GM12865 (cell line): ENCODE measurements around the gene UGT2B10.
"Not testable (repeated sequence)": the region's sequence is repeated elsewhere in the genome, so short reads cannot be mapped to it uniquely, and the experiment has no call there.

Experiments used
- DNase-seq: peaks from one replicate; pipeline ENCODE4 v3.0.0; 2010; ENCODE audit warnings: low read depth
- H3K4me3 ChIP-seq: 2 replicates; pipeline ENCODE4 v1.5.1; 2011; ENCODE audit warnings: mild to moderate bottlenecking, low read depth, low read length, control low read depth
- TF ChIP-seq, protein P1 (sequence below): IDR thresholded peaks from 2 replicates; pipeline ENCODE4 v1.5.1; 2011; ENCODE audit warnings: low read length, control low read depth, low read depth, inconsistent platforms; ENCODE audit not compliant: insufficient read depth; ENCODE audit errors: missing control alignments

UGT2B10 gene

DNA sequence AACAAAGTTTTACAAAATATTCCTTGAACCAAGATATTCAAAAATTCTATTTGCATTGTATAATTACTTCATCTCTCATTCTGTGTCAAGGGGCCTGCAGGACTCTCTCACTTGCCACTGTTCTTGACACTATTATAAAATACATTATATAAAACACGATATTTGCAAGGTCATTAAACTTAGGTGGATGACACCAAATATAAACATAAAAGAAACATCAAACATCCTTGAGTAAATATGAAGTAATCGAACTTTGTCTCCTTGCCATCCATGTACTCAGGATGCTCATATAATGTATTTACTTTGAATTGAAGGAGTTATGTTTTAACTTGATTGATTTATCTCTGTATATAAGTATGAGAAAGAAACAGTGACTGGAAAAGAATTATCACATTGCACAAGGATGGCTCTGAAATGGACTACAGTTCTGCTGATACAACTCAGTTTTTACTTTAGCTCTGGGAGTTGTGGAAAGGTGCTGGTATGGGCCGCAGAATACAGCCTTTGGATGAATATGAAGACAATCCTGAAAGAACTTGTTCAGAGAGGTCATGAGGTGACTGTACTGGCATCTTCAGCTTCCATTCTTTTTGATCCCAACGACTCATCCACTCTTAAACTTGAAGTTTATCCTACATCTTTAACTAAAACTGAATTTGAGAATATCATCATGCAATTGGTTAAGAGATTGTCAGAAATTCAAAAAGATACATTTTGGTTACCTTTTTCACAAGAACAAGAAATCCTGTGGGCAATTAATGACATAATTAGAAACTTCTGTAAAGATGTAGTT lies at the start of gene UGT2B10:
Gene UGT2B10 (plus strand): TSS at position 378 of the 793 bp plus-strand sequence. CDS start 26 bp downstream, at position 404.
- DNase-seq, H3K4me3 ChIP-seq: not testable (repeated sequence)

DNA sequence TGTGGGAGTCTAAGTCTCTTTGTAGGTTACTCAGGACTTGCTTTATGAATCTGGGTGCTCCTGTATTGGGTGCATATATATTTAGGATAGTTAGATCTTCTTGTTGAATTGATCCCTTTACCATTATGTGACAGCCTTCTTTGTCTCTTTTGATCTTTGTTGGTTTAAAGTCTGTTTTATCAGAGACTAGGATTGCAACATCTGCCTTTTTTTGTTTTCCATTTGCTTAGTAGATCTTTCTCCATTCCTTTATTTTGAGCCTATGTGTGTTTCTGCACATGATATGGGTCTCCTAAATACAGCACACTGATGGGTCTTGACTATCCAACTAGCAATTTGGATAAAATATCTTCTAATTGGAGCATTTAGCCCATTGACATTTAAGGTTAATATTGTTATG lies 44.0 kb upstream of the UGT2B10 start:
- DNase-seq, H3K4me3 ChIP-seq: not testable (repeated sequence)

DNA sequence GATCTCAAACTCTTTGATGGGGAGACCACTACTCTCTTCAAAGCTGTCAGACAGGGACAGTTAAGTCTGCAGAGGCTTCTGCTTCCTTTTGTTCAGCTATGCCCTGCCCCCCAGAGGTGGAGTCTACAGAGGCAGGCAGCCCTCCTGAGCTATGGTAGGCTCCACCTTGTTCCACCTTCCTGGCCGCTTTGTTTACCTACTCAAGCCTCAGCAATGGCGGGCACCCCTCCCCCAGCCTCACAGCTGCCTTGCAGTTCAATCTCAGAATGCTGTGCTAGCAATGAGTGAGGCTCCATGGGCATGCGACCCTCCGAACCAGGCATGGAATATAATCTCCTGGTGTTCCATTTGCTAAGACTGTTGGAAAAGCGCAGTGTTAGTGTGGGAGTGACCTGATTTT lies 42.1 kb upstream of the UGT2B10 start:
- no peak for DNase-seq
- TF ChIP-seq, protein P1, sequence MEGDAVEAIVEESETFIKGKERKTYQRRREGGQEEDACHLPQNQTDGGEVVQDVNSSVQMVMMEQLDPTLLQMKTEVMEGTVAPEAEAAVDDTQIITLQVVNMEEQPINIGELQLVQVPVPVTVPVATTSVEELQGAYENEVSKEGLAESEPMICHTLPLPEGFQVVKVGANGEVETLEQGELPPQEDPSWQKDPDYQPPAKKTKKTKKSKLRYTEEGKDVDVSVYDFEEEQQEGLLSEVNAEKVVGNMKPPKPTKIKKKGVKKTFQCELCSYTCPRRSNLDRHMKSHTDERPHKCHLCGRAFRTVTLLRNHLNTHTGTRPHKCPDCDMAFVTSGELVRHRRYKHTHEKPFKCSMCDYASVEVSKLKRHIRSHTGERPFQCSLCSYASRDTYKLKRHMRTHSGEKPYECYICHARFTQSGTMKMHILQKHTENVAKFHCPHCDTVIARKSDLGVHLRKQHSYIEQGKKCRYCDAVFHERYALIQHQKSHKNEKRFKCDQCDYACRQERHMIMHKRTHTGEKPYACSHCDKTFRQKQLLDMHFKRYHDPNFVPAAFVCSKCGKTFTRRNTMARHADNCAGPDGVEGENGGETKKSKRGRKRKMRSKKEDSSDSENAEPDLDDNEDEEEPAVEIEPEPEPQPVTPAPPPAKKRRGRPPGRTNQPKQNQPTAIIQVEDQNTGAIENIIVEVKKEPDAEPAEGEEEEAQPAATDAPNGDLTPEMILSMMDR = no peak

DNA sequence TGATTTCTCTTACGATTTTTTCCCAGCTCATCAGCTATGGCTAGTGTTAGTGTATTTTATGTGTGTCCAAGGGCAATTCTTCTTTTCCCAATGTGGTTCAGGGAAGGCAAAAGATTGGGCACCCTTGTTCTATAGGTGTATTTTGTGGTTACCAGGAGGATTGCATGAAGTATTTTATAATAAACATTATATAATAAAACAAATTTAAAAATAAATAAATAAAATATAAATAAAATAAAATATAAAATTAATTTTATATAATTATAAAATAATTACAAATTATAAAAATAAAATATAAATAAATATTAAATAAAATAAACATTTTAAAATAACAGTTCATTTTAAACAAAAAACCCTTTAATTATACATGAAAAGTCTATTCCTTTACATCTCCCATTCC lies 35.6 kb upstream of the UGT2B10 start:
- TF ChIP-seq, protein P1 = no peak
- no peak overlapping the region for H3K4me3 ChIP-seq
- DNase-seq = no peak

More for the DNA sequence above, 42.1 kb upstream of the UGT2B10 start:
- H3K4me3 ChIP-seq = no peak overlapping the region

DNA sequence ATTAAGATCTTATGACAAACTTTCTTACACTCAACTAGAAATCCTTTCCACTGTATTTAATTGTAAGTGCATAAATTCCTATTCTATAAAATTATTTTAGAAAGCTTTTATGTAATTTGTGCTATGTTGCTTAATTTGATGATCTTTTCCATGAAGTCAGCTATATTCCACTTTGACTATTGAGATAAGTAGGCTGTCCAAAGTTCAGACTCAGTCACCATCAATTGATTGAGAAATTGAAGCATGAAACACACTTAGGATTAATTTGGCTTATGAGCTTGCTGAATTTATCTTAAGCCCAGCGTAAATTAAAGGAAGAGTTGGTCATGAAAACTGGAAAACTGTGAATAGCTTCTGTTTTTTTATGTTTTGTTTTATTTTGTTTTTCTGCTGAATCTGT lies 18.7 kb upstream of the UGT2B10 start:
- no peak overlapping the region for H3K4me3 ChIP-seq
- TF ChIP-seq, protein P1 = no peak
- no peak for DNase-seq

DNA sequence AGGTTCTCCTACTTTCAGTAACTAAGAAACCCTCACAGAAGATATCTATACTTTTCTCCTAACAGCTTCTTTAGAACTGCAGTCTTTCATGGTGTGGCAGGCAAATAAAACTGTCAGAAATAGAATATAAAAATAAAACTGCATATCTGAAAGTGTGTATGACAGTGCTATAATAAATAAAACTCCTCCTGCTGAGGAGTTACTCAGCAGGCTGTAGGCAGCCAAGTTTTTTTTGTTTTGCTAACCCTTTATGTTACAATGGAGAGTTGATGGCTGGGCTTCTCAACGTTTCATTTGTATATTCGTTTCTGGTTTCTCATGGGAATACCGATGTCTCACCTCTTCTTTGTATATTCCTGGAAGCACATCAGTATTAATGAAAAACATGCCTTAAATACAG lies 18.2 kb upstream of the UGT2B10 start:
- no peak for DNase-seq
- TF ChIP-seq, protein P1 = no peak
- H3K4me3 ChIP-seq = no peak overlapping the region

DNA sequence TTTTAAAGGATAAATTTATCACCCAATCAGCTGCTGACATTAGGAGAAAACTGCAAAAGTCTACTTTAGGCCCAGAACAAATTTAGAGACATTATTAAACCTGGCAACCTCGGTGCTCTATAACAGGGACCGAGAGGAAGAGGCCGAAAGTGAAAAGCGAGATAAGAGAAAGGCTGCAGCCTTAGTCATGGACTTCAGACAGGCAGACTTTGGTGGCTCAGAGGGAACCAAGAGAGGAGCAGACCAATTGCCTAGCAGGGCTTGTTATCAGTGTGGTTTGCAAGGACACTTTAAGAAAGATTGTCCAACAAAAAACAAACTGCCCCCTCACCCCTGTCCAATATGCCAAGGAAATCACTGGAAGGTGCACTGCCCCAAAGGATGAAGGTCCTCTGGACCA lies 12.8 kb upstream of the UGT2B10 start:
- peak; percentile 19 for DNase-seq
- TF ChIP-seq, protein P1 = no peak
- no peak overlapping the region for H3K4me3 ChIP-seq

DNA sequence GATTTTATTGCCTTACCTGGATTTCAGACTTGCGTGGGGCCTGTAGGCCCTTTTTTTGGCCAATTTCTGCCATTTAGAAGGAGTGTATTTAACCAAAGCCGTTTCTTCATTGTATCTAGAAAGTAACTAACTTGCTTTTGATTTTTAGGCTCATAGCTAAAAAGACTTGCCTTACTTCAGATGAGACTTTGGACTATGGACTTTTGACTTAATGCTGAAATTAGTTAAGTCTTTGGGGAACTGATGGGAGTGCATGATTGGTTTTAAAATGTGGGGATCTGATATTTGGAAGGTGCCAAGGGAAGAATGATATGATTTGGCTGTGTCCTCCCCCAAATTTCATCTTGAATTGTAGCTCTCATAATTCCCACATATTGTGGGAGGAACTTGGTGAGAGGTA lies 7.7 kb upstream of the UGT2B10 start:
- TF ChIP-seq, protein P1 = no peak
- no peak overlapping the region for H3K4me3 ChIP-seq

More for the DNA sequence above, 7.7 kb upstream of the UGT2B10 start:
- DNase-seq = no peak
